GM12874 (cell line): ENCODE results near the gene ARL15.

Source experiments
- CTCF ChIP-seq: IDR thresholded peaks from 2 replicates; pipeline ENCODE4 v1.5.1; 2011; ENCODE audit warnings: low read depth, mild to moderate bottlenecking, control low read depth, low read length, moderate library complexity; ENCODE audit not compliant: insufficient read depth

Gene ARL15

GRCh38 chr5:53927668-53928247 lies 382.6 kb downstream of the ARL15 start:
- no peak for TF ChIP-seq CTCF

- TF ChIP-seq CTCF: no peak
Measured at GRCh38 chr5:53926026-53926425, 384.3 kb downstream of the ARL15 start.

- TF ChIP-seq CTCF: no peak
Measured at GRCh38 chr5:53924392-53924791, 386.0 kb downstream of the ARL15 start.

GRCh38 chr5:53923961-53924360 lies 386.4 kb downstream of the ARL15 start:
- TF ChIP-seq CTCF: no peak

GRCh38 chr5:53922508-53923498 lies 387.6 kb downstream of the ARL15 start:
- no peak for TF ChIP-seq CTCF

- no peak for TF ChIP-seq CTCF
Measured at GRCh38 chr5:53917826-53918225, 392.5 kb downstream of the ARL15 start.

GRCh38 chr5:53917095-53917494 lies 393.3 kb downstream of the ARL15 start:
- no peak for TF ChIP-seq CTCF
